AG10803 (cell line): Measurements from ENCODE around the gene MOCS1.

Source experiments
- DNase-seq: peaks from one replicate; pipeline ENCODE4 v3.0.0; 2010; ENCODE audit warnings: low read depth
- H3K4me3 ChIP-seq: 2 replicates; pipeline ENCODE4 v1.5.1; 2011; ENCODE audit warnings: mild to moderate bottlenecking, low read length, control low read depth
- TF ChIP-seq, protein P1 (sequence below): conservative IDR thresholded peaks from 2 replicates; pipeline ENCODE4 v1.5.1; 2011; ENCODE audit warnings: mild to moderate bottlenecking, low read length, control low read depth, inconsistent platforms

MOCS1 gene

DNA sequence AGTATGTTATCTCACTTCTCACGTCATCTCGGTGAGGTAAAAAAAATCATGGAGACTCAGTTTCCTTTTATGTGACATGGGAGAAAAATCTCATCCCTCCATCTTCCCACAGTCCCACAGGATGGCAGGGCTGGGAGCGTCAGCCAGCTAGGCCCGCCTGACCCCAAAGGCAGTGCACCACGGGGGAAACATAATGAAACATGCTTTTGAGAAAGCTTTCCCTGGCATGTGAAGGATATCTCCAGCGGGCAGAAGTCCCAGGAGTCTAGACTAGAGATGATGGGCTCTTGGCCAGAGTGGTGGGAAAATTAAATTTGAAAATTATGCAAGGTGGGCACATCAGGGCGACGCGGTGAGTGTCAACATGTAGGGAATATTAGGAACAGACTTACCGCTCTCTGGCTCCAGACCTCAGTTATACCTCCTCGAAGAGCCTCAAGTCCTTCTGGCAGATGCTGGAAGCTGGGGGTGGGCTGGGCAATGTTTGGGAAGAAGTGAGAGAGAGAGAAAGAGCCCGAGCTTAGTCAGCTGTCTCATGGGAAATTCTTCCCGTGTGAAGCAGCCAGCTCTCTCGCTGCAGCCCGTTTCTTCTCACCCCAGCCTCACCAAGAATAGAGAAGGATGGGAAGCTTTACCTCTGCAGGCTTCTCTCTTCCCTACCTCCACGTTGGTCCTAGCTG lies 52.3 kb downstream of the MOCS1 start:
- H3K4me3 ChIP-seq = peak overlapping the region; percentile 29
- TF ChIP-seq, protein P1, sequence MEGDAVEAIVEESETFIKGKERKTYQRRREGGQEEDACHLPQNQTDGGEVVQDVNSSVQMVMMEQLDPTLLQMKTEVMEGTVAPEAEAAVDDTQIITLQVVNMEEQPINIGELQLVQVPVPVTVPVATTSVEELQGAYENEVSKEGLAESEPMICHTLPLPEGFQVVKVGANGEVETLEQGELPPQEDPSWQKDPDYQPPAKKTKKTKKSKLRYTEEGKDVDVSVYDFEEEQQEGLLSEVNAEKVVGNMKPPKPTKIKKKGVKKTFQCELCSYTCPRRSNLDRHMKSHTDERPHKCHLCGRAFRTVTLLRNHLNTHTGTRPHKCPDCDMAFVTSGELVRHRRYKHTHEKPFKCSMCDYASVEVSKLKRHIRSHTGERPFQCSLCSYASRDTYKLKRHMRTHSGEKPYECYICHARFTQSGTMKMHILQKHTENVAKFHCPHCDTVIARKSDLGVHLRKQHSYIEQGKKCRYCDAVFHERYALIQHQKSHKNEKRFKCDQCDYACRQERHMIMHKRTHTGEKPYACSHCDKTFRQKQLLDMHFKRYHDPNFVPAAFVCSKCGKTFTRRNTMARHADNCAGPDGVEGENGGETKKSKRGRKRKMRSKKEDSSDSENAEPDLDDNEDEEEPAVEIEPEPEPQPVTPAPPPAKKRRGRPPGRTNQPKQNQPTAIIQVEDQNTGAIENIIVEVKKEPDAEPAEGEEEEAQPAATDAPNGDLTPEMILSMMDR = no peak
- peak; percentile 96 for DNase-seq

DNA sequence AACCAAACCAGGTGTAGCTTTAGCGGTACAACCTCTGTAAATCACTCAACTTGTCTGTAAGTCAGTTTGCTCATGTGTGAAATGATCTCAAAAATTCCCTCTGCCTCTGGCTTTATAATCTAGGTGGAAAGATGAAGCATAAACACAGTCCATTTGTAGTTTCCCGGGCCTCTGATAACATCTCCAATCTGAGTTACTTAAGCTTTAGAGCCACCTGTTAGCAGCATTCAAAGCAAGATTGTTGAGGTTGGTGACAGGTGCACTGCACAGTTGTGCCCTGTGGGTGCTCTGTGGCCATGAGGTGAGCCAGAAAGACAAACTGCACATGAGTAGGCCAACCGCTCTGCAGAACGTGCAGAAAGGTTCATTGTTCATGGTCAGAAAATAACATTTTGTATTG lies 53.7 kb downstream of the MOCS1 start:
- no peak for DNase-seq
- TF ChIP-seq, protein P1 = no peak
- H3K4me3 ChIP-seq = no peak overlapping the region

DNA sequence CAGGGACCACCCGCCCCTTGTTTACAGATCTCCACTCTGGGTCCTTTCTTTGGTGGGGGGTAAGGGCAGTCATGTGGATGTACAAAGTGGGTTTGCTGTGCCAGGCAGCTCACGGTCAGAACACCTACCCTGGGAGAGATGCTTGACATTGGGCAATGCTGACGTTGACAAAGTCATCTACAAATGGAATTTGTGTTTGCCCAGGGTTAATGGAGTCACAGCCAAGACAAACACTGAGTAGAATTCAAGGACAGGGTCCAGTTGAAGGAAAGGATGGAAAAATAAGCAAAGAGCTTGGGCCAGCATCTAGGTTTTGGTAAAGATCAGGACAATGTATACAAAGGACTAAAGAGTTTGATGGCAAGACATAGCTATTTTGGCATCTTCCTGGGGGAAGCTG lies 54.7 kb downstream of the MOCS1 start:
- TF ChIP-seq, protein P1 = no peak
- DNase-seq = no peak
- no peak overlapping the region for H3K4me3 ChIP-seq

DNA sequence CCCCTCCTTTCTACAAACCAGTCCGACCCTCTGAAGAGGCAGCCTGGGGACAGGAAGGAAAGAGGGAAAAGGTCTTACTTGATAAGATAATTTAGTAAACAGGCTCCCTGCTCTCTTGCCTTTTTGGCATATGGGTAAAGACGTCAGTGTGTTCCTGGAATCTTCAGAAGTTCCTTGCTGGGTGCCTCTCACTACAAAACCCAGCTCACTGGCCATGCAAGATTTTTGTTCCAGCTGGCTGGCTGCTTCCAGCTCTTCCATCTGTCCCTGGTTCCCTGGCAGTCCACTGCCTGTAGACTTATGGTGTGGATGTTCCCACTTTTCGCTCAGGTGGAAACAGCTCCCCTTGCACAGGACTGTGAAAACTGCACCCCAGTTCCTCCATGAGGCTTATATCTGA lies 57.4 kb downstream of the MOCS1 start:
- H3K4me3 ChIP-seq = no peak overlapping the region
- DNase-seq = no peak
- TF ChIP-seq, protein P1 = no peak

DNA sequence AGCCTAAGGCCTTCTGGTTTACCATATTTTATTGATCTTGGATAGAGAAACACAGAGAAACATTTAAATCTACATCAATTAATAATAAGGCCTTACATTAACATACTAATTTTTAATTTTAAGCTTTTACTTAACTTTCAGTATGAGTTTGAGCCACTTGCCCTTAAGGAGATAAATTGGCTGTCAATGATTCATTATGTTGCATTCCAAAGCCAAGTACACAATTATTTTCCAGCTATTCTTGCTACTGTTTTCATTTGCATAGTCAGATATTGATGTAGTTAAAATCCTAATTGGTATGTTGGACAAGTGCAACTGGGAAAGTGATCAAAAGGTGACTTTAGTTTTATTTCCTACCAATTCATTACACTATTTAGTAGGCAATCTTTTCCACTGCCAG lies 58.2 kb downstream of the MOCS1 start:
- no peak for DNase-seq
- TF ChIP-seq, protein P1 = no peak
- no peak overlapping the region for H3K4me3 ChIP-seq

DNA sequence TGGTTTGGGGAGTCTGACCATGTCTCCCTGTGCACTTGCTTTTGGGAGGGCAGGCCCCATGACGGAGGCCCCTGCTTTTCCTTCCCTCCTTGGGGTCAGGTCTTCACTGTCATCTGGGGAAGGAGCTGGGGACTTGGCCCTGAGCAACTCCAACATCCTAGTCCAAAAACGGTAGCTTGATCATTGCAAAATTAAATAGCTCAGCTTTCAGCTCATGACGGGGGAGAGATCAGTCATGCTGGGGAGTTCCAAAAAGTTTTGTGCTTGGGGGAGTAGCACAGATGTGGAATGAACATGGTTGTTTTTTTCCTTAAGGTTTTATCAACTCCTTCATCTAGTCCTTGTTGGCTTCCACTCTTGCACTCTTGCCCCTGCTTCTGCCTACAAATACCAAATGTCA lies 60.8 kb downstream of the MOCS1 start:
- no peak overlapping the region for H3K4me3 ChIP-seq
- DNase-seq = no peak
- TF ChIP-seq, protein P1 = no peak

DNA sequence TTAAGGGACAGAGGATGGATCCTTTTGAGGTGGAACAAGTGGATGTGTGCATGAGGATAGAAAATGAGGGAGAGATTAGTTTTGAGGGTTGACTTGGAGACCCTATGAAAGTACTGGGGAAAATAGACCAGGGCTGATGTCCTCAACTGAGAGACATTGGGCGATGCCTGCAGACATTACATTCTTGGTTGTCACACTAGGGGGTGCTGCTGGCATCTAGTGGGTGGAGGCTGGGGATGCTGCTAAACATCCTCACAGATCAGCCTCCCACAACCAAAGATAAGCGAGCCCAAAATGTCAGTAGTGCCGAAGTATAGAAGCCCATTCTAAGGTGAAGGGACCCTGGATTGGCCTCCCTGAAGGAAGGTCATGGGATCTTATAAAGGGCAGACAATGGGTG lies 63.3 kb downstream of the MOCS1 start:
- DNase-seq = no peak
- H3K4me3 ChIP-seq = no peak overlapping the region
- TF ChIP-seq, protein P1 = no peak
